ENCODE measurements around the gene NFATC2. TPM values are rescaled to one million over a fixed set of nuclear protein-coding genes. Genes with fewer than 3 reads are reported as not detected.

The NFATC2 gene
- total RNA-seq, 4 donors from 2014 or later, result 1.6 to 3.9 (median 2.8) TPM

DNA sequence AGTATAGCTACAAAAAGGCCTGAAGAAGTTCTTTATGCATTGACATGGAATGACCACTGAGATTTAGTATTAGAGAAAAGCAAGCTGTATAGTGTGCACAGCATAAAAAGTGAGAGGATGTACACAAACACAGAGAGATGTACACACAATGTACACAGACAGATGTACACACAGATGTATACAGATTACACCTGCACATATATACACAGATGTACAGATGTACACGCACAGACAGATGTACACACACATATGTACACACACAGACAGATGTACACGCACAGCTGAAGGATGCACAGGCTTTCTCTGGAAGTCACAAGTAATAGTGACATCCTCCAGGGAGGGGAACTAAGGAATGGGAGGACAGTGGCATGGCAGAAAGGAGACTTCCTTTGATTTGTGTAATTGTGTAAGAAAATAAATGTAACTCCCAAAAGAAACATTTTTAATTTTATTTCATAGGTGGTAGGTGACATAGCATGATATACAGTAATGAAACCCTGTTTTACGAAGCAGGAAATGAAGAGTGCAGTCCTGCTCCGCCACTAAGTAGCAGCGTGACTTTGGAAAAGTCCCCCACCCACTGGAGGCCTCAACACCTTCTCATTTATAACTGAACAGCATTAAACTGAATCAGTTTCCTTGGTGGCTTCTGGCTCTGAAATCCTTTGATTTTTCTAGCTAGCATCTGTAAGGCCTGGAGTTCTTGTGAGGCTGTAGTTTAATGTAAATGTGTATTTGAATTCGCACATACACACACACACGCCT is 14.1 kb downstream of the NFATC2 start:
- Histone ChIP-seq H3K4me3 (no peak overlapping the region), H3K9me3 (no peaks in the 10 kb centered on the region), H3K36me3 (no peaks in the 10 kb centered on the region), H3K27me3 (no peaks in the 10 kb centered on the region), H3K4me1 (peaks cover 17 to 20% of the 10 kb centered on the region in 2 donors), H3K27ac (no peak overlapping the region)
- in situ Hi-C loops (cut with MboI; ENCODE audit: low sequenced_read_pairs in 4 of 4), result no loop called here
- ATAC-seq (no peak), DNase-seq (no peak)
- TF ChIP-seq POLR2A (IDR thresholded peaks at IDR 0.05), result no peak
- TF ChIP-seq, protein P1, sequence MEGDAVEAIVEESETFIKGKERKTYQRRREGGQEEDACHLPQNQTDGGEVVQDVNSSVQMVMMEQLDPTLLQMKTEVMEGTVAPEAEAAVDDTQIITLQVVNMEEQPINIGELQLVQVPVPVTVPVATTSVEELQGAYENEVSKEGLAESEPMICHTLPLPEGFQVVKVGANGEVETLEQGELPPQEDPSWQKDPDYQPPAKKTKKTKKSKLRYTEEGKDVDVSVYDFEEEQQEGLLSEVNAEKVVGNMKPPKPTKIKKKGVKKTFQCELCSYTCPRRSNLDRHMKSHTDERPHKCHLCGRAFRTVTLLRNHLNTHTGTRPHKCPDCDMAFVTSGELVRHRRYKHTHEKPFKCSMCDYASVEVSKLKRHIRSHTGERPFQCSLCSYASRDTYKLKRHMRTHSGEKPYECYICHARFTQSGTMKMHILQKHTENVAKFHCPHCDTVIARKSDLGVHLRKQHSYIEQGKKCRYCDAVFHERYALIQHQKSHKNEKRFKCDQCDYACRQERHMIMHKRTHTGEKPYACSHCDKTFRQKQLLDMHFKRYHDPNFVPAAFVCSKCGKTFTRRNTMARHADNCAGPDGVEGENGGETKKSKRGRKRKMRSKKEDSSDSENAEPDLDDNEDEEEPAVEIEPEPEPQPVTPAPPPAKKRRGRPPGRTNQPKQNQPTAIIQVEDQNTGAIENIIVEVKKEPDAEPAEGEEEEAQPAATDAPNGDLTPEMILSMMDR (IDR thresholded peaks at IDR 0.05 in 4 of 5, conservative IDR thresholded peaks at IDR 0.05 in 1 of 5), result no peak
- intact Hi-C loops (cut with DNase I; ENCODE audit: low total_unique reads), result no loop called here

DNA sequence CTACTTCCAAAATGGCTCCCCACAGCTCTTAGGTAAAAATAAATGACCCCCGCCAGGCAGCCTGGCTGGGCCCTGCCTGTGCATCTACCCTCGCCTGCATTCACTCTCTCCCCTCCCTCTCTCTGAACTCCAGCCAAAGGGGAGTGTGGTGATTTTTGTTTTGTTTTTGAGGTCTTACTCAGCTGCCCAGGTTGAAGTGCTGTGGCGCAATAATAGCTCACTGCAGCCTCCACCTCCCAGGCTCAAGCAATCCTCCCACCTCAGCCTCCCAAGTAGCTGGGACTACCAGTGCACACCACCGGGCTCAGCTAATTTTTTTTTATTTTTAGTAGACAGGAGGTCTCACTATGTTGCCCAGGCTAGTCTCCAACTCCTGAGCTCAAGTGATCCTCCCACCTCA is 15.8 kb downstream of the NFATC2 start:
- H3K27ac ChIP-seq, result no peak overlapping the region
- no peaks in the 10 kb centered on the region for H3K36me3 ChIP-seq
- ATAC-seq (no peak), DNase-seq (no peak)
- in situ Hi-C loops (cut with MboI; ENCODE audit: low sequenced_read_pairs in 4 of 4), result no loop called here
- H3K4me3 ChIP-seq, result no peak overlapping the region
- intact Hi-C loops (cut with DNase I; ENCODE audit: low total_unique reads), result no loop called here
- no peaks in the 10 kb centered on the region for H3K9me3 ChIP-seq
- peaks cover 6 to 7% of the 10 kb centered on the region in 2 donors for H3K4me1 ChIP-seq
- H3K27me3 ChIP-seq, result no peaks in the 10 kb centered on the region
- no peak for TF ChIP-seq POLR2A (IDR thresholded peaks at IDR 0.05)
- TF ChIP-seq, protein P1 (IDR thresholded peaks at IDR 0.05 in 4 of 5, conservative IDR thresholded peaks at IDR 0.05 in 1 of 5), result no peak

- no peak overlapping the region for H3K4me3 ChIP-seq
- peaks cover 6 to 7% of the 10 kb centered on the region in 2 donors for H3K4me1 ChIP-seq
- H3K27ac ChIP-seq, result no peak overlapping the region
- no peaks in the 10 kb centered on the region for H3K27me3 ChIP-seq
- intact Hi-C loops (cut with DNase I; ENCODE audit: low total_unique reads) (no loop called here), in situ Hi-C loops (cut with MboI; ENCODE audit: low sequenced_read_pairs in 4 of 4) (no loop called here)
- ATAC-seq (no peak), DNase-seq (no peak)
- no peaks in the 10 kb centered on the region for H3K9me3 ChIP-seq
- H3K36me3 ChIP-seq, result no peaks in the 10 kb centered on the region
- TF ChIP-seq, protein P1 (IDR thresholded peaks at IDR 0.05 in 4 of 5, conservative IDR thresholded peaks at IDR 0.05 in 1 of 5), result no peak
- TF ChIP-seq POLR2A (IDR thresholded peaks at IDR 0.05), result no peak
Measured at GRCh38 chr20:51526106-51526470, 16.4 kb downstream of the NFATC2 start.

- no peak for DNase-seq
Measured at GRCh38 chr20:51525241-51526105, 17.0 kb downstream of the NFATC2 start.

More at GRCh38 chr20:51525241-51526105, 17.0 kb downstream of the NFATC2 start:
- Histone ChIP-seq H3K36me3 (no peaks in the 10 kb centered on the region), H3K27ac (no peak overlapping the region), H3K4me3 (no peak overlapping the region), H3K9me3 (no peaks in the 10 kb centered on the region), H3K27me3 (no peaks in the 10 kb centered on the region), H3K4me1 (peaks cover 6 to 7% of the 10 kb centered on the region in 2 donors)
- in situ Hi-C loops (cut with MboI; ENCODE audit: low sequenced_read_pairs in 4 of 4) (no loop called here), intact Hi-C loops (cut with DNase I; ENCODE audit: low total_unique reads) (no loop called here)
- no peak for ATAC-seq
- TF ChIP-seq POLR2A (IDR thresholded peaks at IDR 0.05), result no peak
- TF ChIP-seq, protein P1 (IDR thresholded peaks at IDR 0.05 in 4 of 5, conservative IDR thresholded peaks at IDR 0.05 in 1 of 5), result no peak
